SH-SY5Y (cell line): ENCODE measurements around the gene ZNF48.

ENCODE experiments used
- GATA2 ChIP-seq: IDR thresholded peaks from 2 replicates; pipeline ENCODE4 v1.6.1; 2011; ENCODE audit warnings: mild to moderate bottlenecking, low read depth, low read length
- GATA3 ChIP-seq: IDR thresholded peaks from 2 replicates; pipeline ENCODE4 v1.6.1; 2011; ENCODE audit warnings: low read depth, mild to moderate bottlenecking, low read length, moderate library complexity

DNA sequence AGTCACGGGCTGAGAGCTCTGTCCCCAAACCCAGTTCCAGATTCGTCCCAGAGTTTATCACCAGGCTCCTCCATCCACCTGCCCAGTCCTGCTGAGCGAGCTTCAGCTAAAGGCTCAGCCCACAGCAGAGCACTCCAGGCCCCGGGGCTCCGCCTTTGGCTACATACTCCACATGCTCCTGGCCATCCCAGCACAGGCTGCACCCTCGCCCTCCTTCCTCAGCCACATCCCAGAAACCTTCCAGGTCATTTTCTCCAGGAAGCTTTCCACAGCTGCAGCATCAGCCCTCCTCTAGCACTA is 35.4 kb upstream of the ZNF48 start:
- no peak for TF ChIP-seq GATA2
- no peak for TF ChIP-seq GATA3
